Measurements from ENCODE around the gene ANKRD13B.
A peak's percentile ranks its signal among the peaks of the same experiment; 100 is the strongest.

ANKRD13B gene

DNA sequence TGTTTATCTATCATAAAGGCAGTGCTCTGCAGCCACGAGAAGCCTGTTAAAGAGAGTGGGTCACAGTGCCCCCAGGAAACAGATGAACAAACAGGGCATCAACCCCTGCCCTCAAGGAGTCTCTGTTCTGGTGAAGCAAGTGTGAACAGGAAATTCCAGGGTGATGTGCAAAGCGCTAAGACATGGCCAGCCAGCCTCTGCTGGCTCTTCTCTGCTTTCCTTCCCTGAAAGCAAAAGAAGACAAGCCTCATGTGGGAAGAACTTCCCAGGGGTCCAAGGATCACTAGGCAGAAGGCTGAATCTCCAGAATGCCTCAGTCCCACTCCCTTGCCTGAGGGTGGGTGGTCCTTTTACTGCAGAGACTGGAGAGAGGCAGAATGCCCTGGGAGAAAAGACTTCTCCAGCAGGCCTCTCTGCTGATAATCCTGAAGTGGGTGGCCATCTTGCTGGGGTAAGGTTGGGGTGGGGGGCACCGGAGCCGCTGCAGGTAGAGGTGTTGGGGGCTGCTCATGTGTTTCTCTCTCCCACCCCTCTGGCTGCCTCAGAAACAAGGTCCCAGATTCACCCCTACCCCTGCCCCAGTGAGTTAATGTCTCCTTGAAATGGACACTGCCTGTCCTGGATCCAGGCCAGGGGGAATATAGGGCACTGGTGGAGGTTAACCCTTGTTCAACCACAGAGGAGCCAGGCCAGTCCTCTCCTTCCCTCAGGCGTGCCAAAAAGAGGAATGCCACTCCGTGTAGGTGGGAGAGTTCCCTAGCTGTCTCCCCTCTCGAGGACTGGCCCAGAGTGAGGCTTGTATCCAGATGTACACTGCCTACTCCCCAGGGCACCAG lies 2.4 kb downstream of the ANKRD13B start:
- no peak overlapping the region for H3K4me2 ChIP-seq (ENCODE audit: low read length, poor library complexity, severe bottlenecking)
- H4K8ac ChIP-seq (ENCODE audit: low read length) = no peak overlapping the region
- H2BK5ac ChIP-seq (ENCODE audit: low read depth, low read length, poor library complexity, severe bottlenecking) = no peak overlapping the region
- H3K18ac ChIP-seq (ENCODE audit: low read depth in 1 of 2, low read length in 2 of 2) = no peak overlapping the region
- H3K36me3 ChIP-seq (ENCODE audit: control insufficient read depth in 1 of 2, insufficient read depth in 2 of 2, low read depth in 1 of 2, low read length in 2 of 2) = no peaks in the 10 kb centered on the region
- 65% methylated on average over 5 of the region's 7 CpGs for WGBS
- H2BK12ac ChIP-seq (ENCODE audit: low read length in 2 of 2) = no peak overlapping the region
- H3K14ac ChIP-seq (ENCODE audit: low read length in 2 of 2) = no peak overlapping the region
- H3K4me1 ChIP-seq (ENCODE audit: control insufficient read depth, insufficient read depth, low read depth, low read length) = peaks cover 50% of the 10 kb centered on the region
- no peak overlapping the region for H2AFZ ChIP-seq (ENCODE audit: low read depth, low read length)
- no peak overlapping the region for H2AK5ac ChIP-seq (ENCODE audit: low read length, severe bottlenecking)
- H4K91ac ChIP-seq (ENCODE audit: low read length) = no peak overlapping the region
- H3K27ac ChIP-seq (ENCODE audit: low read length, poor library complexity, severe bottlenecking) = no peak overlapping the region
- no peak overlapping the region for H2BK120ac ChIP-seq (ENCODE audit: low read depth, low read length)
- H2BK15ac ChIP-seq (ENCODE audit: low read depth, poor library complexity, severe bottlenecking) = no peak overlapping the region
- DNase-seq = peak; percentile 57
- no peaks in the 10 kb centered on the region for H3K9me3 ChIP-seq (ENCODE audit: control insufficient read depth, low read length)
- no peak overlapping the region for H3K4me3 ChIP-seq (ENCODE audit: insufficient read depth in 1 of 2, low read depth in 1 of 2, low read length in 2 of 2)
- H3K9ac ChIP-seq (ENCODE audit: low read length) = no peak overlapping the region
- H3K27me3 ChIP-seq (ENCODE audit: control insufficient read depth in 1 of 2, insufficient read depth in 1 of 2, low read length in 2 of 2) = no peaks in the 10 kb centered on the region
- no peak overlapping the region for H3K23ac ChIP-seq (ENCODE audit: low read length in 2 of 2)
- H3K79me1 ChIP-seq (replicated peaks; ENCODE audit: low read length, poor library complexity, severe bottlenecking) = peaks cover 10% of the 10 kb centered on the region
- H3K4ac ChIP-seq (ENCODE audit: low read depth in 1 of 2, low read length in 2 of 2) = no peak overlapping the region

GRCh38 chr17:29595943-29596774 lies 3.2 kb downstream of the ANKRD13B start:
- Histone ChIP-seq H3K36me3 (ENCODE audit: control insufficient read depth in 1 of 2, insufficient read depth in 2 of 2, low read depth in 1 of 2, low read length in 2 of 2) (no peaks in the 10 kb centered on the region), H3K23ac (ENCODE audit: low read length in 2 of 2) (no peak overlapping the region), H3K79me1 (replicated peaks; ENCODE audit: low read length, poor library complexity, severe bottlenecking) (peaks cover 12% of the 10 kb centered on the region), H3K27me3 (ENCODE audit: control insufficient read depth in 1 of 2, insufficient read depth in 1 of 2, low read length in 2 of 2) (no peaks in the 10 kb centered on the region), H2AFZ (ENCODE audit: low read depth, low read length) (no peak overlapping the region), H3K14ac (ENCODE audit: low read length in 2 of 2) (no peak overlapping the region), H3K9ac (ENCODE audit: low read length) (no peak overlapping the region), H3K4ac (ENCODE audit: low read depth in 1 of 2, low read length in 2 of 2) (no peak overlapping the region), H3K9me3 (ENCODE audit: control insufficient read depth, low read length) (no peaks in the 10 kb centered on the region), H3K27ac (ENCODE audit: low read length, poor library complexity, severe bottlenecking) (no peak overlapping the region), H2BK12ac (ENCODE audit: low read length in 2 of 2) (no peak overlapping the region), H3K4me1 (ENCODE audit: control insufficient read depth, insufficient read depth, low read depth, low read length) (peaks cover 42% of the 10 kb centered on the region), H3K4me3 (ENCODE audit: insufficient read depth in 1 of 2, low read depth in 1 of 2, low read length in 2 of 2) (no peak overlapping the region), H2AK5ac (ENCODE audit: low read length, severe bottlenecking) (no peak overlapping the region), H4K8ac (ENCODE audit: low read length) (no peak overlapping the region), H2BK5ac (ENCODE audit: low read depth, low read length, poor library complexity, severe bottlenecking) (no peak overlapping the region), H3K4me2 (ENCODE audit: low read length, poor library complexity, severe bottlenecking) (no peak overlapping the region), H3K18ac (ENCODE audit: low read depth in 1 of 2, low read length in 2 of 2) (no peak overlapping the region), H4K91ac (ENCODE audit: low read length) (no peak overlapping the region), H2BK15ac (ENCODE audit: low read depth, poor library complexity, severe bottlenecking) (no peak overlapping the region), H2BK120ac (ENCODE audit: low read depth, low read length) (no peak overlapping the region)
- 96% methylated on average over 10 of the region's 12 CpGs for WGBS
- no peak for DNase-seq

- Histone ChIP-seq H3K14ac (ENCODE audit: low read length in 2 of 2) (no peak overlapping the region), H3K9ac (ENCODE audit: low read length) (no peak overlapping the region), H2BK5ac (ENCODE audit: low read depth, low read length, poor library complexity, severe bottlenecking) (no peak overlapping the region), H3K79me1 (replicated peaks; ENCODE audit: low read length, poor library complexity, severe bottlenecking) (peaks cover 12% of the 10 kb centered on the region), H2BK15ac (ENCODE audit: low read depth, poor library complexity, severe bottlenecking) (no peak overlapping the region), H2AFZ (ENCODE audit: low read depth, low read length) (no peak overlapping the region), H3K27ac (ENCODE audit: low read length, poor library complexity, severe bottlenecking) (no peak overlapping the region), H3K4me1 (ENCODE audit: control insufficient read depth, insufficient read depth, low read depth, low read length) (peaks cover 38% of the 10 kb centered on the region), H2AK5ac (ENCODE audit: low read length, severe bottlenecking) (no peak overlapping the region), H3K4ac (ENCODE audit: low read depth in 1 of 2, low read length in 2 of 2) (no peak overlapping the region), H4K91ac (ENCODE audit: low read length) (no peak overlapping the region), H2BK120ac (ENCODE audit: low read depth, low read length) (no peak overlapping the region), H3K23ac (ENCODE audit: low read length in 2 of 2) (no peak overlapping the region), H3K4me2 (ENCODE audit: low read length, poor library complexity, severe bottlenecking) (no peak overlapping the region), H3K4me3 (ENCODE audit: insufficient read depth in 1 of 2, low read depth in 1 of 2, low read length in 2 of 2) (no peak overlapping the region), H4K8ac (ENCODE audit: low read length) (no peak overlapping the region), H2BK12ac (ENCODE audit: low read length in 2 of 2) (no peak overlapping the region), H3K27me3 (ENCODE audit: control insufficient read depth in 1 of 2, insufficient read depth in 1 of 2, low read length in 2 of 2) (no peaks in the 10 kb centered on the region), H3K9me3 (ENCODE audit: control insufficient read depth, low read length) (no peaks in the 10 kb centered on the region), H3K36me3 (ENCODE audit: control insufficient read depth in 1 of 2, insufficient read depth in 2 of 2, low read depth in 1 of 2, low read length in 2 of 2) (no peaks in the 10 kb centered on the region), H3K18ac (ENCODE audit: low read depth in 1 of 2, low read length in 2 of 2) (no peak overlapping the region)
- no peak for DNase-seq
- WGBS = 68% methylated on average over 8 of the region's 9 CpGs
Measured at GRCh38 chr17:29596811-29597210, 3.9 kb downstream of the ANKRD13B start.
